Mesodermal cell (in vitro differentiated cells): ENCODE data around the gene PGBD4.

ENCODE experiments used
- H3K27ac ChIP-seq: 2 replicates; pipeline ENCODE4 v1.7.0; 2013; ENCODE audit warnings: mild to moderate bottlenecking, low read depth, low read length, moderate library complexity; ENCODE audit not compliant: severe bottlenecking
- H3K36me3 ChIP-seq: 2 replicates; pipeline ENCODE4 v1.7.1; 2013; ENCODE audit warnings: mild to moderate bottlenecking, low read length, moderate library complexity; ENCODE audit not compliant: control insufficient read depth, insufficient read depth
- H3K4me1 ChIP-seq: one replicate; pipeline ENCODE4 v1.7.1; 2013; ENCODE audit warnings: mild to moderate bottlenecking, low read length; ENCODE audit not compliant: insufficient read depth, control insufficient read depth, poor library complexity, severe bottlenecking
- H3K4me3 ChIP-seq: 2 replicates; pipeline ENCODE4 v1.7.0; 2013; ENCODE audit warnings: low read length, control low read depth, mild to moderate bottlenecking; ENCODE audit not compliant: insufficient read depth, poor library complexity, severe bottlenecking; ENCODE audit errors: extremely low read depth
- H3K9me3 ChIP-seq: 2 replicates; pipeline ENCODE4 v1.7.1; 2013; ENCODE audit warnings: mild to moderate bottlenecking, low read length, moderate library complexity; ENCODE audit not compliant: control insufficient read depth
- WGBS, 2 experiments: methylation state at CpG; one replicate each; pipeline ENCODE4 v1.1.5; 2013; ENCODE audit warnings: missing lambda C conversion rate in 2 of 2; ENCODE audit not compliant: insufficient coverage in 2 of 2; 5-methylcytosine and 5-hydroxymethylcytosine counted together

PGBD4 gene

DNA sequence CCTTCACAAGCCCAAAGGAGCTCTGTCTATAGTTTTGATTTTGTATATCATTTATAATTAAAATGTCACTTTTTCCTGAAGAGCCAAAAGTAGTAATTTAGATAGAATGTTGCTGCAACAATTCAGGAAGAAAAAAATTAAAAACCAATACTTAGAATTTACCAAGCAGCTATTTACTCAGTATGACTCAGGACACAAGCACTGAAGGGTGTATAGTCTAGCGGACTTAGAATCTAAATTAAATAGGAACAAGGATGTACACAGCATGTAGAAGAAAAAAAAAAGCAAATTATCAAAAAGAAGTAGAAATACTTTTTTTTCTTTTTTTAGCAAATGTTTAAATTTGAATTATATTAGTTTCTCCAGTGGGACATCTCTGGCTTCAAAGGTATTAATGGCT, 31.6 kb downstream of the PGBD4 start:
- Histone ChIP-seq H3K4me3 (no peak overlapping the region), H3K27ac (no peak overlapping the region), H3K36me3 (peaks cover 18% of the 10 kb centered on the region), H3K4me1 (no peaks in the 10 kb centered on the region), H3K9me3 (no peaks in the 10 kb centered on the region)
- WGBS, 2 experiments = no CpG with 5 or more reads among the region's 1 CpG

DNA sequence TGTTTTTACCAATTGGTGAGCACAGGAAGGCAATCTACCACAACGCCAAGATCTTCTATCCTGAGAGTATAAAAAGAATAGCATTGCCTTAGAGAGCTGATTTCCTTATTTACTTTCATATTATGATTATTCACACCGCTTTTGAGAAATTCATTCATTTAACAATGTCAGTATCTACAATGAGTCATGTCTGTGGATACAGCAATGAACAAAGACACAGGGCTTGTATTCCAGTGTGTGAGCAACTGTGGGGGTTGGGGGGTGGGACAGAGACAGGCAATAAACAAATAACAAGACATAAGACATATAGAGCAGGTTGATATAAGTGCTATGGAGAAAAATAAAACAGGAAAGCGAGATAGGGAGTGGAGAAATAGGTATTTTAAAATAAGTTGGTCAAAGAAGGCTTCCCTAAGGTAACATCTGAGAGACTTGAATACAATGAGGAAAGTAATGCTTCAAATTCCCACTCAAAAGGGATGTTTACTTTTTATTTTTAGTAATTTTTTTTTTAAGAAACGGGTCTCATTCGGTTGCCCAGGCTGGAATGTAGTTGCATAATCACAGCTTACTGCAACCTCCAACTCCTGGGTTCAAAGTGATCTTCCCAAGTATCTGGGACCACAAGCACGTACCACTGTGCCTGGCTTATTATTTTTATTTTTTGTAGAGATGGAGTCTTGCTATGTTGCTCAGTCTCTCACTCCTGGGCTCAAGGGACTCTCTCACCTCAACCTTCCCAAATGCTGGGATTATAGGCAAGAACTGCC, 45.7 kb downstream of the PGBD4 start:
- Histone ChIP-seq H3K27ac (no peak overlapping the region), H3K4me3 (no peak overlapping the region), H3K36me3 (peaks cover 72% of the 10 kb centered on the region), H3K4me1 (no peaks in the 10 kb centered on the region), H3K9me3 (no peaks in the 10 kb centered on the region)
- 92 to 100% methylated on average over 1 to 2 of the region's 6 CpGs for WGBS, 2 experiments

DNA sequence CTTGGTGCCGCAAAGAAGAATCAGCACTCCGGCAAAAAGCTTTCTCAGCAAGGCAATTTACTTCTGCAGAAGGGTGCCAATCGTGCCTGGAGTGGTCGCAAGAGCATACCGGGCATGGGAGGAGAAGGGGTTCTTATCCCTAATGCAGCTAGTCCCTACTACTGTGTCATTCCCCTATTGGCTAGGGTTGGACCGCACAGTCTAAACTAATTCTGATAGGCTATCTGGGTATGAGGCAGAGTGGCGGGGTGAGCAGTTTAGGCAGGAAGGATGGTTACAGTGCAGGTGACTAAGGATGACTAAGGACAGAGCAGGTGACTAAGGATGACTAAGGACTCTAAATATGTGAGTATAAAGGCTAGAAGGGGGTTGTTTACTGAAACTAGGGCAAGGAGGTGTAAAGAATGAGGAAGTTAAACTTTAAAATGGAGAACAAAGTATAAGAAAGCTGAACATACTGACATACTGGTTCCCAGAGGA, 52.9 kb downstream of the PGBD4 start:
- Histone ChIP-seq H3K9me3 (peaks cover 25% of the 10 kb centered on the region), H3K4me1 (no peaks in the 10 kb centered on the region), H3K36me3 (peaks cover 97% of the 10 kb centered on the region), H3K4me3 (no peak overlapping the region), H3K27ac (no peak overlapping the region)
- WGBS, 2 experiments = 98% methylated on average over 5 of the region's 7 CpGs

DNA sequence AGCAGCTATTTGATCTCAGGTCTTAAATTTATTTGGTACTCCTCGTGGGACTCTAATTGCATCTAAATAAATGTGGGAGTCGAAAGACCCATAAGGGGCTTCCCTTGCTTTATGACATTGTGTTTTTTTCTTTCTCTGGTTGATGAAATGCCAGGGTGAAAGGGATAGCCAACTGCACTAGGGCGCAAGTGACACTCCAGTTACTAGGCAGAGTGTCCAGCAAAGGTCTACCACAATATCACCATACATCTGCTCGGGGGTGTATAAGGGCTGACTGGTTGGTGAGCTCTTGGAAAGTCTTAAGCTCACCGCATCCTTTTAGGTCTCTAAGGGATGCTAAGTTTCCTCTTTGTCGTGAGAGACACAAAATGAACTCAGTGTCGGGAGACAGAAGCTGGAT, 54.0 kb downstream of the PGBD4 start:
- Histone ChIP-seq H3K36me3 (peaks cover 99% of the 10 kb centered on the region), H3K27ac (no peak overlapping the region), H3K4me3 (no peak overlapping the region), H3K4me1 (no peaks in the 10 kb centered on the region), H3K9me3 (peaks cover 30% of the 10 kb centered on the region)
- 100% methylated on average over 4 to 5 of the region's 7 CpGs for WGBS, 2 experiments
